ENCODE data around the gene INS. TPM values are rescaled to one million over a fixed set of nuclear protein-coding genes. Genes with fewer than 3 reads are reported as not detected.
"Not testable (repeated sequence)": the region's sequence is repeated elsewhere in the genome, so short reads cannot be mapped to it uniquely, and the experiment has no call there.

The INS gene
- total RNA-seq, 1 donor from 2014 or later = not detected

DNA sequence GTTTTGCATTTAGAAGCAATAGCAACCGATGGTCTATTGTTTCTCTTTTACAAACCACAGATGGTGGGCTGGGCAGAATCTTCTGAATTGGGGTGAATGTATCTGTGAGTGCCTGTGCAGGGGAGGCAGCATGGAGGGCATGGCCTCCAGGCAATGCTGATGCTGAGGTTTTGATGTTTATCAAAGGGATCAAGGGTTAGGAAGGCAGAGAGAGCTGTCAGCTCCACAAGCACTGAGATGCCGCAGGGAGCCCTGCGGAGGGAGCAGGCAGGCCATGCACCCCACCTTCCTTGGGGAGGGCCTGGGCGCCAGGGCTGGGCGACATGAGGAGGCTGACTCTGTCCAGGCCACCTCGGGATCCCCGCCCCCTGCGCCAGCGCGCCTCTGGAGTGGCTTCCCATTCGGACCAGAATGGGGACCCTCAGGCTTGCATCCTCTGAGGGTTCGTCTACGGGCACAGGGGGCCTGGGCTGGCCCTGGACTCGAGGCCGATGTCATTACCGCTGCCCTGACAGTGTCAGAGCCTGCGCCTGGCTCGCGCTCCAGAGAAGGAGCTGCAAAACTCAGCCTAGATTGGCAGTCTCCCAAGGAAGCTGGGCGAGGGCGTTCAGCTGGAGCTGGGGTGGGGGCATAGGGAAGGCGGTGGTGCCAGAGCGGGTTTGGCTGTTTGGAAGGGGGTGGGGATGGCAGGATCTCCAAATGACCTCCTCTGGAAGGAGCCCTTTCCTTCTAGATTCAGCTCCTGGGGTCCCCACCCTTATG, 24.5 kb upstream of the INS start:
- intact Hi-C loops (cut with micrococcal nuclease) = loop anchor here (1.0 kb wide), 1 partner anchor 235 kb away; no protein-coding TSS in a partner anchor

DNA sequence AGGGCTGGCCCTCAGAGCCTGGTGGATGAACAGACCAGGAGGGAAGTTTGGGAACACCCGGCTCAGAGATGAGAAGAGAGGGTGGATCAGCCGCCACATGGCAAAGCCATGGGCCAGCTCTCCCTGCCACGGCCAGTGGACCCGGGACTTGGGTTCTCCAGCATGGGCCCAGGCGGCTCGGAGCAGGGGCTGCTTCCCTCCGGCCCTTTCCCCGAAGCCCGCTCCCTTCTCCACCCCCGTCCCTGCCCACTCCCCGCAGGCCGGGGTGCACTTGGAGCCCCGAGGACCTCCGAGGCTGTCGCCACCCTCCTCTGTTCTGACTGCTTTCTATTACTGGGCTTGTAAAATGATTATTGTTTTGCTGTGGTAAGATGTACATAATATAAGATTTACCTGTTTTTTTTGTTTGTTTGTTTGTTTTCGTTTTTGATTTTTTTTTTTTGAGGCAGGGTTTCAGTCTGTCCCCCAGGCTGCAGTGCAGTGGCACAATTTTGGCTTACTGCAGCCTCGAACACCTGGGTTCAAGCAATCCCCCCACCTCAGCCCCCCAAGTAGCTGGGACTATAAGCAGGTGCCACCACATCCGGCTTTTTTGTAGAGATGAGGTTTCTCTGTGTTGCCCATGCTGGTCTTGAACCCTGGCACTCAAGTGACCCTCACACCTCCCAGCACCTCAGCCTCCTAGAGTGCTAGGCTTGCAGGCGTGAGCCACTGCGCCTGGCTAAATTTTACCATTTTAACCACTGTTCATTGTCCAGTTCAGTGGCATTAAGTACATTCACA, 21.9 kb upstream of the INS start:
- intact Hi-C loops (cut with micrococcal nuclease) = no loop called here

DNA sequence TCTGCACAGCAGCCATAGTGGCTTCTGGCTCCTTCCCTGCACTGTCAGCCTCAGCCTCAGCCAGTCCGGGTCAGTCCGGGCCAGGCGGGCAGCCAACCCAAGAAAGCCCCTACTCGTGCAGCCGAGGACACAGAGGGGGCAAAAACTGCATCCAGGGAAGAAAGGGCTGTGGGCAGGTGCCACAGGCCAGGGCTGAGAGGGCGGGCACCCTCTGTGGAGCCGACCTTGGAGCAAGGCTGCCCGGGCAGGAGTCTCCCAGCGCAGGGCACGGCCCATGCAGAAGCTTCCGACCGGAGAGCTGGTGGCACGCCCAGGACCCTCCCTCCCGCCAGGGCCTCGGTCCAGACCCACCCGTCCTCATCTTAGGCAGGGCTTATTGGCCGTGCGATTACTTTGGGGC, 21.1 kb upstream of the INS start:
- intact Hi-C loops (cut with micrococcal nuclease) = no loop called here

DNA sequence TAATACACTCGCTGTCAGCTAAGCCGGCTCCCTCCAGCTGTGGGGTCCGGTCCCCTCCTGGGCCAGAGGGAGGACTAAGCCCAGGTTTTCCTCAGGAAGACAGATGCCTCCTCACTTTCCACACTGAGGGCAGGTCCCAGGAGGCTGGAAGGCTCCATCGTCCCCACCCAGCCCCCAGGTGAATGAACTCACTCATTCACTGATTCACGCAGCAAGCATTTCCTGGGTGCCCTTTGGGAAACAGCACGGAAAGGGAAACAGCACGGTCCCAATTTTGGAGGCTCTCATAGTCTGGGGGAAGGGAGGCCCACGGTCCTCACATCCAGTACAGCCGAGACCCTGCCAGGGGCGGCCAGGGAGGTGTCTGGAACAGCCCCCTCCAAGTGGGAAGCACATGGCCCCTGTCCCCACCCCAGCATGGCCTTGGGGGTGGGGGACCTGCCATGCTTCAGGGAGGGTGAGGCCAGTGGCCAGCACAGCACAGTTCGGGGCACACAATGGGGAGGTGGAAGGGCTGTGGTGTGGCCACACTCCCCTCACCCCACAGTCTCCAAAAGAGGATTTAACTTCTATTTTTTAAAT, 19.9 kb upstream of the INS start:
- intact Hi-C loops (cut with micrococcal nuclease) = no loop called here

DNA sequence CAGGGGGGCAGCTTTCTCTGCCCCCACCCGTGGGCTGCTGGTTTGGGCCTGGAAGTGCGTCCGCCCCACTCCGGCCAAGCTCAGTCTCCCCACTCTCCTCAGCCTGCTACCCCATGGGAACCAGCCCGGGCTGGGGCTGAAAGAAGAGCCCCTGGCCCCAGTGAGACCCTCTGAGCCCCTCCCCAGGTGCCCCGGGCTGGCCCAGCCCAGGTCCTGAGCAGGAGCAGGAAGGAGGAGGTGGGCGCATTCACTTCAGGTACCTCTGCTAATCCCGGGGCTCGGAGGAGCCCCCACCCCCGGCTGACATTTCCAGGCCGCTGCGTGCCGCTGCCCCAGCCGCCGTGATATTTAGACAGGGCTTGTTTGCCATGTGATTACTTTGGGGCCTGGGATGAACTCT, 19.3 kb upstream of the INS start:
- intact Hi-C loops (cut with micrococcal nuclease) = no loop called here

DNA sequence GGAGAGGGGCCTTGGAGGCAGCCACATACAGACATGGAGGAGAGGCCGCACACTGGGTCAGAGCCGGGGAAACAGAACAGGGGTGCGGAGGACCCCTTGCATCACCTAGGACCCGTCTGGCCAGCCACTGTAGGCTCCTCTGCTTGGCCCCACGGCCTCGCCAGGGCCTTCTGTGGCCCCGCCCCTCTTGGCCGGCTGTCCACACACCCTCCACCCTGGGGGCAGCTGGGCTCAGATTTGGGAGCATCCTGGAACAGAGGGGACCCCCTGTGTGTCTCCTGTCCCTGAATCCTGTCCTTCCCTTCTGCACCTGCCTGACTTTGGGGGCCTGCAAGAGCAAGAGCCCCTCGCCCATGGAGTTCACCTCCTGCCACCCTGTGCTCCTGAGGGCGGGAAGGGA, 18.5 kb upstream of the INS start:
- intact Hi-C loops (cut with micrococcal nuclease) = no loop called here

DNA sequence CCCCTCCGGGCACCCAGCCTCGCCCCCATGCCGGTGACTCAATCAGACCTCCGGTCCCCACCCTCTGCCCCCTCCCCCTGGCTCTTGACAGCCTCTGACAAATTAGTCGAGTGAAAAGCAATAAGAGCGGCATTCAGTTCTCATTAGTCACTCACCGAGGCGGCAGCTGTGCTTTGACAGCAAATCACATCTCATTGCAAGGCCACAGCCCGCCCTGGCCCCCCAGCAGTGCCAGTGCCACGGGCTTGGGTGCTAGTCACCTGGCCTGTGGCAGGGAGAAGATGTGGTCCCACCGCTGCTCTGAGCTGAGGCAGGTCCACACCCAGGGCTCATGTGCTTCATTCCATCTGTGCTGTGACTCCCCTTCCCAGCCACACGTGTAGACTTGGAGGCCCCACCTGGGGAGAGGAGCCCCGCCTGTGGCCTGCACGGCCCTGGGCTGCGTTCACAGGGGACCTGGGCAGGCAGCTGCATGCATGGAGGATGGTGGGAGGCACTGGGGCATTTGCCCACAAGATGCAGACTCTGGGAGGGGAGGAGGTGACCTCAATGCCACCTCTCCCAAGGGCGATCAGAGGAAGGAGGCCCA, 18.0 kb upstream of the INS start:
- intact Hi-C loops (cut with micrococcal nuclease) = no loop called here

DNA sequence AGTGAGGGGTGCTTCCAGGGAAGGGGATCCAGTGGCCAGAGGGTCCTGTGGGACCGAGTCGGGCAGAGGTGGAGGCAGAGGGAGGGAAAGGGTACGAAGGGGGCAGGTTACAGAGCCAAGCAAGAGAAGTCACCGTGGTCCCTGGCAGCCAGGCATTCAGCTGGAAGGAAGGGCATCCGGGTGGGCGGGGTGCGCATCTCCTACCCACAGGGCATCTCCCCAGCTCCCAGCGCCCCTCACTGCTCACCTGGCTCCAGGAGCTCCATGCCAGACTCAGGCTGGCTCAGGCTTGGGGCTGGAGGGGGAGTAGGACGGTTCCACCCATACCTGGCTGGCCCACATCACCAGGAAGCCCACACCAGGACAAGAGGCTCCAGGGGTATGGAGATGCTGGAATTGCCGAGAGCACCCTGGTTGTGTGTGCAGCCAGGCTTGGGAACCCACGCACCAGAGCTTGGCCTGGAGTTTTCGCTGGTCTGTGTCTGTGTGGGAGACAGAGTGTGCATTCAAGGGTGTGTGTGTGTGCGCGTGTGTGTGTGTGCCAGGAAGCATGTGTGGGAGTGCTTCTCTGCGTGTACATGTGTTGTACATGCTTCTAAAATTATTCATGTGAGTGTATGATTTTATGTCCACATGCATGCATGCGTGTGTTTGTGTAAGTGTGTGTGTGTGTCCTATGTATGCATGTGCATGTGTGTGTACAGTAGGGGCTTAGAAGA, 17.2 kb upstream of the INS start:
- intact Hi-C loops (cut with micrococcal nuclease) = not testable (repeated sequence)

DNA sequence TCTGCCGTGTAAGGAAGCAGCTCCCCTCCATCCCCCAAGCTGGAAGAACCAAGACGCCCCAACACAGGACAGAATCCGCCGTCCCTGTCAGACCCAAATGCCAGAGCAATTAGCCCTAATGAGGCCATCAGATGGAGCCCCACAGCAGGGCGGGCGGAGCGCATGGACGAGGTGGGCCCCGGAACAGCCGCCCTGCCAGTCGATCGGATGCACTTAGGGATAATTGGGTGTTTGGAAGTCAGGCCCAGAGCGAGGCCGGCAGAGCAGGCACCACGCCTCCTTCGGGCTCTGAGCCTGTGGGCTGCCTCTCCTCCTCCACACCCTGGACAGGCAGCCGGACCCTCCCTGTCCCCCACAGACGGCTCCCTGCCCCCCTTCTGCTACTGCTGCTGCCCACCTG, 16.1 kb upstream of the INS start:
- intact Hi-C loops (cut with micrococcal nuclease) = no loop called here

DNA sequence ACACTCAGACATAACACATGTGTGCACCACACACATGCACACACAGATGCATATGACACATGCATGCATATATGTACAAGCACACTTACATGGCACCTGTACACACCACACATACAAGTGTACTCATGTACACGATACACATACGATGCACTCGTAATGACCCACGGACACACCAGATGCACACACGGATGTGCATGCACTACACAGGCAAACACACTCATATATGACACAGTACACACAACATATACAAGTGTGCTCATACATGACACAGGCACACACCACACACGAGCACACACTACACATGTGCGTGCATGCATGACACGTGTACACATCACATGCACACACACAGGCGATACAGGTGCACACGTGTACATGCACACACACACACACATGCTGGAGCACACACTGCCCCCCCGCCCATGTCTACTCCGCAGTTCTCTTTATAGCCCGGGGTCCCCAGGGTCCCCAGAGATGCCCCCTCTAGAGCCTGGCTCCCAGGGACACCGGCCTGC, 15.4 kb upstream of the INS start:
- intact Hi-C loops (cut with micrococcal nuclease) = no loop called here

DNA sequence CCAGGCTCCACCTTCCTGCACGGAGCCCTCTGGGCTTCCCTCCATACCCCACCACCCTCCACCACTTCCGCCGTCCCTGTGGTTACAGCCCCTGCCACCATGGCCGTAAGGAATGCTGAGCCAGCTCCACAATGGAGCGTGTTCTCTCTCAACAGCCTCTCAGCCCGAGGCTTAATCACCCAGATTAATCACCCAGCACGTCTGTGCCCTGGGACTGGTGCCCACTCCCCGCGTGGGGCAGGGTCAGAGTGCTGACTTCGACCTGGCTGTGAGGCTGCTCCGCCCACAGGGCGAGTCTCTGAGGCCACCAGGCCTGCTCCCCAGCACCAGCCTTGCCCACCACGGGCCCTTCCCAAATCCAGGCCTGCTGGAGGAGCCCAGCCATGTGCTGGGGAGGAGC, 14.7 kb upstream of the INS start:
- intact Hi-C loops (cut with micrococcal nuclease) = no loop called here

DNA sequence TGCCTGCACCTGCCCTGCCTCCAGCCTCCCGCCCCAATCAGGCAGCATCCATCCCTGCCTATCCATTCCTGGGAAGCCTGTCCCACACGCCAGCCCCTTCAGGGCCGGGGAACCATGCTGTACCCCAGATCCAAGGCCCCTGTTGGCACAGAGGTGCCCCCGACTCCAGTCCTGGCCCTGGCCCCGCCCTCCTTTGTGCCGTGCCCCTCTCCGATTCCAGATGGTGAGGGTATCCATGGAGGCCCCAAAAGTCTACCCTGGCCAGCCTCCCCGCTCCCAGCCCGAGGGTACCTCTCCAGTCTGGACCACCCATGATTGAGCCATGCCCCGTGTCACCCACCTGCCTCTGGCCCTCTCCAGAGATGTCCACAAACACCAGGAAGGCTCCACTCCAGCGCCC, 13.4 kb upstream of the INS start:
- intact Hi-C loops (cut with micrococcal nuclease) = no loop called here

DNA sequence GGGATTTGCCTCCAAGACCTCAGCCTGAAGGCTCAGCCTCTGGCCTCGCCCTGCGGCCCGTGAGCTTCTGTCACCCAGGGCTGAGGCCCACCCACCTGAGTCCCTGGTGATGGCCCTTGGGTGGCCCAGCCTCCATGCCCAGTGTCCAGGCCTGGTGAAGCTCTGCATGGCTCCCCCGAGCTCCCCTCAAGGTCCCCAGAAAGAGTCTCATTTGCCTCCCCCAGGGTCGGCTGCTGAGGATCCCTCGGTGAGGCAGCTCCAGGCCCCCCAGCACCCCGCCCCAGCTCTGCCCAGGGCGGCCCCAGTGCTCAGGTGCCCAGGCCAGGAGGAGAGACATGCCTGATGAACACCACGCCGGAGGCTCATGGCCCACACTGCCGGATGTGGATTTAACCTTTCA, 12.8 kb upstream of the INS start:
- intact Hi-C loops (cut with micrococcal nuclease) = no loop called here

DNA sequence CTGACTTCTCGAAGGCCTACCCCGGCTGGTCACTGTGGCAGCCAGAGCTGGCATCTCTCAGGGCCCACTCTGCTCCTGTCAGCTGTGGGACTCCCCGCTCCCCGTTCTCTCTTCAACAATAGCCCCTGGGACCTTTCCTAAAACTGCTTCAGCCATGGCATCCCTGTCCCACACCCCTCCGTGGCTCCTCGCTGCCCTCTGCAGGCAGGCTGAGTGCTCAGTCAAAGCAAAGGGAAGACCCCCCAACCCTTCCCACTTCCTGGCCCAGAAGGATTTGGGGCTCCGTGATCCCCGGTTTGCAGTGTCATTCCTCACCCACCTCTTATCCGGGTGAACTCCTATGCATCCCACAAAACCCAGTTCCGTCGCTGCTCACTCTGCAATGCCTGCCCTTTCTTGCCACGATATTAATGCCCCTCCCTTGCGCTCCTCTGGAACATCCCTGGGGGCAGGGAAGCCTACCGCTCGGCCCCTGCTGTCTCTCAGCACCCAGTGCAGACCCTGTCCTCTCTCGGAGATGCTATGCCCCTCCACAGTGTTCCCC, 12.2 kb upstream of the INS start:
- intact Hi-C loops (cut with micrococcal nuclease) = no loop called here

DNA sequence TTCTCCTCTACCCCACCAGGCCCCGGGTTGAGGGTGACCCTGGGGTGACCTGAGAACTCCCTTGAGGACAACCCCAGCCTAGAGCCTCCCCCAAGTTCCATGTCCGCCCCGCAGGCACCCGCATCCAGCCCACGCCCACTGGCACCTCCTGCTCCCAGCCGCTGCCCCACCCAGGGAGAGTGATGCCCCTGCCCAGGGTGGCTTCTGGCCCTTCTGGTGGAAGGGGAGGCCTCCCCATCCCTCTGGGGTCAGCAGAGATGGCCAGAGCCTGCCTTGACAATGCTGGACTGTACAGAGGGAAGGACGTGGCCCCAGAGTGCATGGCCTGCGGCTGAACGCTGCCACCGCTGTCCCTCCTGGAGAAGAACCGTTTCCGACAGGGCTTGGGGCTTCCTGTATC, 11.7 kb upstream of the INS start:
- intact Hi-C loops (cut with micrococcal nuclease) = no loop called here

DNA sequence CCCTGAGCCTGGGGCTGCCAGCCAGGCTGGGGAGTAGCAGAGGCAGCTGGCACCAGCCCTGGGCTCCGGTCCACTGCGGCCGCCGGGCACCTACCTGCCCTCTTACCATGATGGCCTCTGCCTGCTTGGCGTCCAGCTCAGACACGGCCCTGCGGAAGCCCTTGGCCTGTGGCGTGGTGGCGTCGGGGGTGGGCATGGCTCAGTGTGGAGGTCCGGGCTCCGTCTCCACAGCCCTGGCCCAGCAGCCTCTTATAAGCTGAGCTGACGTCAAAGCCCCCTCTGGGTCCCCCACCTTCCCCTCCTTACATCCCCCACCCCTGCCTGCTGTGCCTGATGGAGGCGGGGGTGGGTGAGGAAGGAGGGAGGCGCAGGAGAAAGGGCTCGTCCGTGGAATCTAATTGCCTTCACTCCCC, 10.6 kb upstream of the INS start, which contains the start of gene TH:
Gene TH (minus strand): TSS at position 225 of the 413 bp plus-strand sequence. CDS start 29 bp downstream, at position 196.
- intact Hi-C loops (cut with micrococcal nuclease) = no loop called here

DNA sequence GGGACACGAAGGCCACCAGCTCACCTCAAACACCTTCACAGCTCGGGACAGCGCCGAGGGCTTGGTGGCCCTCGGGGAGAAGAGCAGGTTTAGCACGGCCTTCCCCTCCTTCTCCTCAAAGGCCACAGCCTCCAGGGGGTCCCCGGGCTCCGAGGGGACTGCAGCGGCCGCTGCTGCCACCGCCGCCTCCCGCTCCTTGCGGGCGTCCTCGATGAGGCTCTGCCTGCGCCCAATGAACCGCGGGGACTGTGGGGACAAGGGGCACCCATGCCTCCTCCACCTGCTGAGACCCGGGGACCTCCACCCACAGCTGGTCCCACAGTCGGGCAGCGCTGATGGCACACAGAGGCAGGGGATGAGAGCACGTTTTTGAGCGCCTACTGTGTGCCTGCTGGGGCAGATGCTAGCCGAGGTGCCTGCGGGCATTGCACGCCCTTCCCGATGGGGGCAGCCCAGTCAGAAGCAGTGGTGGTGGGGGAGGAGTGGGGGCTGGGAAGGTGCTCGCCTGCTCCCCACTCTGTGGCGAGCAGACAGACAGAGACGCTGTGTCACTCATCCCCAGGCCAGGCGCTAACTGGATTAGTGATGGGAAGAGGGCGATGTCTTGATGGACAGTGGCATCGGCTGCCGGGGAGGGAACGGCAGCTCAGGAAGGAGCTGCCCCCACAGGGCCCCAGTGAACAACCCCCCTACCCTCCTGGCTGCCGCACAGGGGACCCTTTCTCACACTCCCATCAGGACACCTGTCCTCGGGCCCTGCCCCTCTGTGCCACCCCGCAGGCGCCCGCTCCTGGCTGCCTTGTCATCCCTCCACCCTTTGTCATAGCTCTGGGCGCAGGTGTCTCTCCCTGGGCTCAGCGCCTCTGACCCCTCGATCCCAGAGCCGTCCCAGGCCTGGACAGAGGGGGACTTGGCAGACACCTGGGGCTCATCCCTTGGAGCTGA, 8.9 kb upstream of the INS start:
- intact Hi-C loops (cut with micrococcal nuclease) = no loop called here

DNA sequence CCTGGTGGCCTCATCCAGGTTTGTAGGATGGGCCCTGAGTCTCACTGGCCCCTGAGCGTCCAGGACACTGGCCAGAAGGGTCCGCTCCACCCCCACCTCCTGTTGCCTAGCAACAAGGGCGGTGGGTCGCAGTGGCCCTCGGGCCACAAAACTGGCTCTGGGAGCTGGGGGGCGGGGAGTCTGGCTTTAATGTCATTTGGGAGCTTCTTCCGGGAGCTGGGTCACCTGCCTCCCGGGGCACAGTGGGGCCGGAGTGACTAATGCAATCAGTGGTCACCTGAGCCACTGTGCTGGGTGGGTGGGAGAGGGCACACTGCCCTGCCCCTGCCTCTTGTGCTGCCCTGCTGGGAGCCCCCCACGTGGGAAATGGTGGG, 8.0 kb upstream of the INS start:
- intact Hi-C loops (cut with micrococcal nuclease) = no loop called here

DNA sequence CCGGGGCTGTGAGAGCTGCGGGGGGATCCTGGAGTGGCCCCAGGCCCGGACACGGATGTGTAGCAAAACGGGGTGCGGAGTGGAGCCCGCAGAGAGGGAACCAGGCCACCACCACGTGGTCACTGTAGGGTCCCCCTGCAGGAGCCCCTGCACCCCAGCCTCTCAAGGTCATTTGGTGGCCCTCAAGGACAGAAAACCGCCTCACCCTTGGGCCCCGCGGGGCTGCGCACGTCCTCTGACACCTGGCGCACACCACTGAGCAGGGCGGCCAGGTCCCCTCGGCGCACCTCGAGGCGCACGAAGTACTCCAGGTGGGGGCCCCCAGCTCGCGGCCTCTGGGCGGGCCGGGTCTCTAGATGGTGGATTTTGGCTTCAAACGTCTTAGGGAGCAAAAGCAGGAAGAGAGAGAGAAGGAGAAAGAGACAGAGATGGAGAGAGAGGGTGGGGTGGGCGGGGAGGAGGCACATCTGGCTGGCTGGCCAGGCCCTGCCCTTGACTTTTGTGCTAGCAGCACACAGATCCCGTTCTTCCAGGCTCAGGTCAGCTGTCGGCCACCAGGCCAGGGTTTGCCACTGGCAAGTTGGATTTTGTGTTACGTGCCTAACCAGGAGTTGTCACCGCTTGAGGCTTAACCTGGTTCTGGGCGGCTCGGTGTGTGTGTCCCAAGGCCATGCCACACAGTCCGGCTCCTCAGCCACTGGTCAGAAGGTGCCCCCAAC, 7.4 kb upstream of the INS start:
- intact Hi-C loops (cut with micrococcal nuclease) = no loop called here
